HepG2 (cell line): ENCODE results near the gene ARL16. TPM values are rescaled to one million over a fixed set of nuclear protein-coding genes. Genes with fewer than 3 reads are reported as not detected.

ENCODE experiments used
- FOXK1 ChIP-seq: sonication (generic); formaldehyde crosslinking; IDR thresholded peaks from 2 replicates; pipeline ENCODE4 v1.4.0; 2020; ENCODE audit warnings: low read depth, missing genetic modification reagents, borderline replicate concordance
- HMG20A ChIP-seq: IDR thresholded peaks from 2 replicates; pipeline ENCODE4 v1.6.1; 2016; ENCODE audit warnings: borderline replicate concordance
- HOXD1 ChIP-seq: sonication (generic); formaldehyde crosslinking; IDR thresholded peaks from 2 replicates; pipeline ENCODE4 v1.5.0; 2020; ENCODE audit warnings: missing genetic modification reagents
- KDM5A ChIP-seq: fragments of 200-600 bp; sonication (generic); IDR thresholded peaks from 2 replicates; pipeline ENCODE4 v1.7.0; 2018; ENCODE audit warnings: antibody characterized with exemption, mild to moderate bottlenecking, low read length, borderline replicate concordance
- KLF12 ChIP-seq: sonication (generic); formaldehyde crosslinking; IDR thresholded peaks from 2 replicates; pipeline ENCODE4 v1.4.0; 2020; ENCODE audit warnings: missing genetic modification reagents, borderline replicate concordance
- KLF15 ChIP-seq: sonication (generic); formaldehyde crosslinking; IDR thresholded peaks from 2 replicates; pipeline ENCODE4 v1.8.1; 2023; ENCODE audit warnings: borderline replicate concordance, mild to moderate bottlenecking, inconsistent platforms, missing genetic modification reagents, mixed read lengths
- MTF1 ChIP-seq: sonication (generic); formaldehyde crosslinking; IDR thresholded peaks from 2 replicates; pipeline ENCODE4 v1.5.0; 2020; ENCODE audit warnings: missing genetic modification reagents
- PHB2 ChIP-seq: fragments of 450-650 bp; IDR thresholded peaks from 2 replicates; pipeline ENCODE4 v1.6.1; 2018; ENCODE audit not compliant: partially characterized antibody
- POLR2G ChIP-seq: fragments of 200-400 bp; formaldehyde crosslinking; IDR thresholded peaks from 2 replicates; pipeline ENCODE4 v1.6.1; 2018; ENCODE audit warnings: mild to moderate bottlenecking, low read depth, low read length, moderate library complexity
- SIN3A ChIP-seq: IDR thresholded peaks from 2 replicates; pipeline ENCODE4 v1.6.1; 2011; ENCODE audit warnings: low read depth, mild to moderate bottlenecking, control low read depth, low read length, borderline replicate concordance
- SRF ChIP-seq: IDR thresholded peaks from 2 replicates; pipeline ENCODE4 v1.6.1; 2011; ENCODE audit warnings: mild to moderate bottlenecking, low read depth, low read length, moderate library complexity
- SSRP1 ChIP-seq: IDR thresholded peaks from 2 replicates; pipeline ENCODE4 v1.6.1; 2016; ENCODE audit warnings: control low read depth
- TCF7L2 ChIP-seq: IDR thresholded peaks from 2 replicates; pipeline ENCODE4 v1.6.1; 2011; ENCODE audit warnings: mild to moderate bottlenecking, low read depth, low read length, moderate library complexity
- ZNF761 ChIP-seq: sonication (generic); formaldehyde crosslinking; conservative IDR thresholded peaks from 2 replicates; pipeline ENCODE4 v1.4.0; 2020; ENCODE audit warnings: mild to moderate bottlenecking, missing genetic modification reagents
- ZNF780A ChIP-seq: sonication (generic); formaldehyde crosslinking; IDR thresholded peaks from 2 replicates; pipeline ENCODE4 v1.8.0; 2022; ENCODE audit warnings: mild to moderate bottlenecking, missing genetic modification reagents, moderate library complexity
- ZNF792 ChIP-seq: IDR thresholded peaks from 2 replicates; pipeline ENCODE4 v1.6.1; 2016
- ZNF879 ChIP-seq: sonication (generic); formaldehyde crosslinking; IDR thresholded peaks from 2 replicates; pipeline ENCODE4 v1.8.1; 2023; ENCODE audit warnings: missing genetic modification reagents
- polyA plus RNA-seq, 8 experiments: library from polyadenylated mRNA; depleted of rRNA in 3 of 8; stranded (reverse) in 7 of 8; unstranded in 1 of 8; fragments of >200 nt; fragmentation: Illumina TruSeq in 4 of 8; extraction: Trizol in 4 of 8; gene quantifications; 2 replicates each; pipeline versions ENCODE4 v1.2.1 to v1.2.3, GENCODE V29; 2011 to 2016; ENCODE audit warnings: low read depth in 4 of 8, missing spikeins in 1 of 8, mixed read lengths in 1 of 8; ENCODE audit not compliant: insufficient read depth in 1 of 8
- total RNA-seq, 5 experiments: library from RNA; depleted of rRNA; stranded (reverse); fragments of >200 nt; fragmentation: Illumina TruSeq; extraction: Trizol; gene quantifications; 2 replicates each; pipeline ENCODE4 v1.2.3, GENCODE V29; 2016; ENCODE audit warnings: low read depth in 1 of 5
- TF ChIP-seq, protein P1 (sequence below): IDR thresholded peaks from 2 replicates; pipeline ENCODE4 v1.6.1; 2012; ENCODE audit warnings: low read length, improper control_type of control experiment
- TF ChIP-seq, protein P2 (sequence below): sonication (generic); formaldehyde crosslinking; IDR thresholded peaks from 2 replicates; pipeline ENCODE4 v1.5.0; 2020; ENCODE audit warnings: missing genetic modification reagents
- TF ChIP-seq, protein P3 (sequence below): sonication (generic); formaldehyde crosslinking; IDR thresholded peaks from 2 replicates; pipeline ENCODE4 v1.4.0; 2020; ENCODE audit warnings: mild to moderate bottlenecking, missing genetic modification reagents, borderline replicate concordance
- TF ChIP-seq, protein P4 (sequence below): sonication (generic); formaldehyde crosslinking; conservative IDR thresholded peaks from 2 replicates; pipeline ENCODE4 v1.8.1; 2023; ENCODE audit warnings: missing genetic modification reagents
- TF ChIP-seq, protein P5 (sequence below): IDR thresholded peaks from 2 replicates; pipeline ENCODE4 v1.6.1; 2016; ENCODE audit warnings: low read depth, borderline replicate concordance

ARL16 gene
- total and polyA plus RNA-seq, 2 of the 13 experiments (the other 11 are each of a cell fraction or from before 2014, with no cell fraction given), result 20.8 to 30.8 TPM

DNA sequence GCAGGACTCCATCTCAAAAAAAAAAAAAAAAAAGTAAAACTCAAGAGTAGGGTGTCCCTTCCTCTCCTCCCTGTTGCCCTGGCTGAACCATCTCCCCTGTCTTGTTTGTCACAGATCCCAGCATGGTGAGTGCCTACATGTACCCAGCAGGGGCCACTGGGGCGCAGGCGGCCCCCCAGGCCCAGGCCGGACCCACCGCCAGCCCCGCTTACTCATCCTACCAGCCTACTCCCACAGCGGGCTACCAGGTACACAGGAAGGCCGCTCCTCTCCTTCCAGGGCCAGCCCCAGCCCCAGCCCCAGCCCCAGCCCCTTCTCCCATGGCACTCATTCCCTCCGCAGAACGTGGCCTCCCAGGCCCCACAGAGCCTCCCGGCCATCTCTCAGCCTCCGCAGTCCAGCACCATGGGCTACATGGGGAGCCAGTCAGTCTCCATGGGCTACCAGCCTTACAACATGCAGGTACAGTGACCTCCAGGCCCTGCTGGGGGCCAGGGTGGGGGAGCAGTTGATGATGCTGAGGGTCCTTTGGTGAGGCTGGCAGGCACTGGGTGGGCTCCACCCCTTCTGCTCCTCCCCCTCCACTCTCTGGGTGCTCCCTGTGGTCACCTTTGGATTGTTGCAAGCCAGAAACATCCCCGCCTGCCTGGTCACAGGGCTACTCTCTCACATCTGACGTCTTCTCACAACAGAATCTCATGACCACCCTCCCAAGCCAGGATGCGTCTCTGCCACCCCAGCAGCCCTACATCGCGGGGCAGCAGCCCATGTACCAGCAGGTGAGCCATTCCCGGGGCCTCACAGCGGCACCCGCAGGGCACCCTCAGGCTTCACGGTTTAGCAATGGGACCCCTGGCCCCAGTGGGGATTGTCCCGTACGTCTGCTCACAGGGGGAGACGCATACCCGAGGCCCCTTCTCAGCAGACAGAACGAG is 17.0 kb upstream of the ARL16 start (continued):
- TF ChIP-seq, protein P1, sequence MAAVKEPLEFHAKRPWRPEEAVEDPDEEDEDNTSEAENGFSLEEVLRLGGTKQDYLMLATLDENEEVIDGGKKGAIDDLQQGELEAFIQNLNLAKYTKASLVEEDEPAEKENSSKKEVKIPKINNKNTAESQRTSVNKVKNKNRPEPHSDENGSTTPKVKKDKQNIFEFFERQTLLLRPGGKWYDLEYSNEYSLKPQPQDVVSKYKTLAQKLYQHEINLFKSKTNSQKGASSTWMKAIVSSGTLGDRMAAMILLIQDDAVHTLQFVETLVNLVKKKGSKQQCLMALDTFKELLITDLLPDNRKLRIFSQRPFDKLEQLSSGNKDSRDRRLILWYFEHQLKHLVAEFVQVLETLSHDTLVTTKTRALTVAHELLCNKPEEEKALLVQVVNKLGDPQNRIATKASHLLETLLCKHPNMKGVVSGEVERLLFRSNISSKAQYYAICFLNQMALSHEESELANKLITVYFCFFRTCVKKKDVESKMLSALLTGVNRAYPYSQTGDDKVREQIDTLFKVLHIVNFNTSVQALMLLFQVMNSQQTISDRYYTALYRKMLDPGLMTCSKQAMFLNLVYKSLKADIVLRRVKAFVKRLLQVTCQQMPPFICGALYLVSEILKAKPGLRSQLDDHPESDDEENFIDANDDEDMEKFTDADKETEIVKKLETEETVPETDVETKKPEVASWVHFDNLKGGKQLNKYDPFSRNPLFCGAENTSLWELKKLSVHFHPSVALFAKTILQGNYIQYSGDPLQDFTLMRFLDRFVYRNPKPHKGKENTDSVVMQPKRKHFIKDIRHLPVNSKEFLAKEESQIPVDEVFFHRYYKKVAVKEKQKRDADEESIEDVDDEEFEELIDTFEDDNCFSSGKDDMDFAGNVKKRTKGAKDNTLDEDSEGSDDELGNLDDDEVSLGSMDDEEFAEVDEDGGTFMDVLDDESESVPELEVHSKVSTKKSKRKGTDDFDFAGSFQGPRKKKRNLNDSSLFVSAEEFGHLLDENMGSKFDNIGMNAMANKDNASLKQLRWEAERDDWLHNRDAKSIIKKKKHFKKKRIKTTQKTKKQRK, result no peak
- TF ChIP-seq, protein P2, sequence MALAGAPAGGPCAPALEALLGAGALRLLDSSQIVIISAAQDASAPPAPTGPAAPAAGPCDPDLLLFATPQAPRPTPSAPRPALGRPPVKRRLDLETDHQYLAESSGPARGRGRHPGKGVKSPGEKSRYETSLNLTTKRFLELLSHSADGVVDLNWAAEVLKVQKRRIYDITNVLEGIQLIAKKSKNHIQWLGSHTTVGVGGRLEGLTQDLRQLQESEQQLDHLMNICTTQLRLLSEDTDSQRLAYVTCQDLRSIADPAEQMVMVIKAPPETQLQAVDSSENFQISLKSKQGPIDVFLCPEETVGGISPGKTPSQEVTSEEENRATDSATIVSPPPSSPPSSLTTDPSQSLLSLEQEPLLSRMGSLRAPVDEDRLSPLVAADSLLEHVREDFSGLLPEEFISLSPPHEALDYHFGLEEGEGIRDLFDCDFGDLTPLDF, result no peak
- TF ChIP-seq ZNF761 (CRISPR knock-in tag) (no peak), MTF1 (CRISPR knock-in tag) (no peak), HMG20A (no peak), ZNF780A (CRISPR knock-in tag) (no peak), KLF12 (CRISPR knock-in tag) (no peak), ZNF792 (no peak), SSRP1 (peak; percentile 31; the same call in 1 of the 2 replicates), KLF15 (CRISPR knock-in tag) (no peak), HOXD1 (peak; percentile 45; the same call in 1 of the 2 replicates), POLR2G (peak; percentile 39), TCF7L2 (no peak), SRF (no peak), FOXK1 (no peak), PHB2 (no peak), ZNF879 (no peak), SIN3A (no peak), KDM5A (no peak)
- TF ChIP-seq, protein P3, sequence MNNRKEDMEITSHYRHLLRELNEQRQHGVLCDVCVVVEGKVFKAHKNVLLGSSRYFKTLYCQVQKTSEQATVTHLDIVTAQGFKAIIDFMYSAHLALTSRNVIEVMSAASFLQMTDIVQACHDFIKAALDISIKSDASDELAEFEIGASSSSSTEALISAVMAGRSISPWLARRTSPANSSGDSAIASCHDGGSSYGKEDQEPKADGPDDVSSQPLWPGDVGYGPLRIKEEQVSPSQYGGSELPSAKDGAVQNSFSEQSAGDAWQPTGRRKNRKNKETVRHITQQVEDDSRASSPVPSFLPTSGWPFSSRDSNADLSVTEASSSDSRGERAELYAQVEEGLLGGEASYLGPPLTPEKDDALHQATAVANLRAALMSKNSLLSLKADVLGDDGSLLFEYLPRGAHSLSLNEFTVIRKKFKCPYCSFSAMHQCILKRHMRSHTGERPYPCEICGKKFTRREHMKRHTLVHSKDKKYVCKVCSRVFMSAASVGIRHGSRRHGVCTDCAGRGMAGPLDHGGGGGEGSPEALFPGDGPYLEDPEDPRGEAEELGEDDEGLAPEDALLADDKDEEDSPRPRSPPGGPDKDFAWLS (CRISPR knock-in tag), result no peak
- TF ChIP-seq, protein P4, sequence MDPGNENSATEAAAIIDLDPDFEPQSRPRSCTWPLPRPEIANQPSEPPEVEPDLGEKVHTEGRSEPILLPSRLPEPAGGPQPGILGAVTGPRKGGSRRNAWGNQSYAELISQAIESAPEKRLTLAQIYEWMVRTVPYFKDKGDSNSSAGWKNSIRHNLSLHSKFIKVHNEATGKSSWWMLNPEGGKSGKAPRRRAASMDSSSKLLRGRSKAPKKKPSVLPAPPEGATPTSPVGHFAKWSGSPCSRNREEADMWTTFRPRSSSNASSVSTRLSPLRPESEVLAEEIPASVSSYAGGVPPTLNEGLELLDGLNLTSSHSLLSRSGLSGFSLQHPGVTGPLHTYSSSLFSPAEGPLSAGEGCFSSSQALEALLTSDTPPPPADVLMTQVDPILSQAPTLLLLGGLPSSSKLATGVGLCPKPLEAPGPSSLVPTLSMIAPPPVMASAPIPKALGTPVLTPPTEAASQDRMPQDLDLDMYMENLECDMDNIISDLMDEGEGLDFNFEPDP (CRISPR knock-in tag), result no peak
- TF ChIP-seq, protein P5, sequence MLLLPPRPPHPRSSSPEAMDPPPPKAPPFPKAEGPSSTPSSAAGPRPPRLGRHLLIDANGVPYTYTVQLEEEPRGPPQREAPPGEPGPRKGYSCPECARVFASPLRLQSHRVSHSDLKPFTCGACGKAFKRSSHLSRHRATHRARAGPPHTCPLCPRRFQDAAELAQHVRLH (CRISPR knock-in tag), result no peak
